ENCODE measurements around the gene PARD6A.

PARD6A gene

DNA sequence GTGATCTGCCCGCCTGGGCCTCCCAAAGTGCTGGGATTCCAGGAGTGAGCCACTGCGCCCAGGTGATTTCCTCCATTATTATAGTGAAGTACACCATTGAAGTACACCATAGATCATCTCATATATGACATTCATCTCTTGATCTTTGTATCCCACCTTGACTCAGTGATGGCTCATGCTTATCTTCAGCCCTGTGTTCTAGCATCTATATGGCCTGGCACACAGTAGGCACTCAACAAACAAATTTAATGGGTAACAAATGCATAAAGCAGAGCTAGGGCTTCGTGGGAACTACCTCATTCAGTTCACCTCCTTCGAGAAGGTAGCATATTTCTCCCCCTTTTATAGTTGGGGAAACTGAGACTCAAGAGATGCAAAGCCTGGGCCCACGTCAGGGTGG is 4.8 kb downstream of the PARD6A start:
- peak overlapping the region; percentile 67 for H3K4me3 ChIP-seq (ENCODE audit: low read depth, low read length)
- TF ChIP-seq, protein P1, sequence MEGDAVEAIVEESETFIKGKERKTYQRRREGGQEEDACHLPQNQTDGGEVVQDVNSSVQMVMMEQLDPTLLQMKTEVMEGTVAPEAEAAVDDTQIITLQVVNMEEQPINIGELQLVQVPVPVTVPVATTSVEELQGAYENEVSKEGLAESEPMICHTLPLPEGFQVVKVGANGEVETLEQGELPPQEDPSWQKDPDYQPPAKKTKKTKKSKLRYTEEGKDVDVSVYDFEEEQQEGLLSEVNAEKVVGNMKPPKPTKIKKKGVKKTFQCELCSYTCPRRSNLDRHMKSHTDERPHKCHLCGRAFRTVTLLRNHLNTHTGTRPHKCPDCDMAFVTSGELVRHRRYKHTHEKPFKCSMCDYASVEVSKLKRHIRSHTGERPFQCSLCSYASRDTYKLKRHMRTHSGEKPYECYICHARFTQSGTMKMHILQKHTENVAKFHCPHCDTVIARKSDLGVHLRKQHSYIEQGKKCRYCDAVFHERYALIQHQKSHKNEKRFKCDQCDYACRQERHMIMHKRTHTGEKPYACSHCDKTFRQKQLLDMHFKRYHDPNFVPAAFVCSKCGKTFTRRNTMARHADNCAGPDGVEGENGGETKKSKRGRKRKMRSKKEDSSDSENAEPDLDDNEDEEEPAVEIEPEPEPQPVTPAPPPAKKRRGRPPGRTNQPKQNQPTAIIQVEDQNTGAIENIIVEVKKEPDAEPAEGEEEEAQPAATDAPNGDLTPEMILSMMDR (IDR thresholded peaks at IDR 0.05; ENCODE audit: control insufficient read depth, extremely low read depth, insufficient read depth), result no peak

DNA sequence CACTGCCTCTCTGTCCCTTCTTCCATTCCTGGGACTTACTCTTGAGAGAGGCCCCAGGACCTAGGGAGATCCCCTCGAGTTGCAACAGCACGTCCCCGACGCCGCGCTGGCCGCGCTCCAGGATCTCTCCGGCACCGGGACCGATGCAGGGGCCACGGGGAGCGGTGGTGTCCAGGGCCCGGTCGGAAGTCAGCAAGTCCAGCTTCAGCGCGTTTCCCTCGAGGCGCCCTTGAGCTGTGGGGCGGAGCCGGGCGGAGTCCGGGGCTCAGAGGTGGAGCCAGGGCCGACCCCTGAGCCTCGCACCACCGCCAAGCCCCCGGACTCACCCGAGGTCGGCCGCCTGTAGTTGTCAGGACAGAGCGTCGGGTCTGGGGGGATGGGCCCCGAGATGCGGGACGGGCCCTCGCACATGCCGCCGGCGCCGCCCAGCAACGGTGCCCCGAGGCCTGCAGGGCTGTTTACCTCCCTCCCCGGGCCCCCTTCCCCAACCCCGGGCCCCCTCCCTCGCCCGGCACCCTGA is 5.3 kb downstream of the PARD6A start:
- TF ChIP-seq, protein P1 (IDR thresholded peaks at IDR 0.05; ENCODE audit: control insufficient read depth, extremely low read depth, insufficient read depth), result no peak
- no peak for DNase-seq (ENCODE audit: low read depth)
- peak overlapping the region; percentile 67 for H3K4me3 ChIP-seq (ENCODE audit: low read depth, low read length)

More for the DNA sequence above, 4.8 kb downstream of the PARD6A start:
- no peak for DNase-seq (ENCODE audit: low read depth)

DNA sequence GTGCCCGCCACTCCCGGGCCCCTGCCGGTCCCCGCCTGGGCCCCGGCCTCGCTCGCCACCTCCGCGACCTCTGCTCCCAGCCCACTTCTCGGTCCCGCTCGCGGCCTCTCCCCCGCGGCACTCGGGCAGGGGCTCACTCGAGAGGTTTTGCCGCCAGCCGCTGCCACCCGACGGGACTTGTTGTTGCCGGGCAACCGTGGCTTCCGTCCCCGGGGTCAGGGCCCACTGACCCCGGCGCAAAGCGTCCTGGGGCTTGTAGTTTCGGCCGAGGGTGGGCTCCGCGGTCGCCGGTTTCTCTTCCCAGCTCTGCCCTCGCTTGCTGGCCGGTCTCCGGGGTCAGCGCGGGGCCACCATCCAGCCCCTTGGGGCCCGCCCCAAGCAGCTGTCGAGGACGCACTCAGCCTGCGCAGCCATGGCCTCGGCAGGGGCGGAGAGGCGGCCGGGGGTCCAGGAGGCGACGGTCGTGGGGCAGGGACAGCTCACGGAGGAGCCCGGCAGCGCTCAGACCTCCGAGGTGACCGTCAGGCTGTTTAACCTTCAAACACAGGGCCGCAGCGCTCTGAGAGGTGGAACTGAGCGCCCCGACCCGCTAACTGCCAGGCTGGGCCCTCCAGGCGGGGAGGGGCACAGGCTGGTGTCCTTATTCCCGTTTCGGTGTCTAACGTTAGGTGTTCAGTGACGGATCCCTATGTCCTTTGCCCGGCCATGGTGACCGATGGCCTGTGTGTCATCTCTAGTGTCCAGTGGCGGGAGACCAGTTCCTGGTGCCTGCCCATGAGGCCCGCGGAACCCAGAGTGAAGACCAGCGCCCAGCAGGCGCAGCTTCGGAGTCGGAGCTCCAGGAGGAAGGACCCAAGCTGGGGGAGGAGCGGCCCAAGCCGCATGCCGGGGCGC is 6.0 kb downstream of the PARD6A start, which contains the start of the genes C16orf86 and ENKD1:
TSS of gene C16orf86 (plus strand) at position 256 of the 894 bp plus-strand sequence. CDS start at position 413, 157 bp downstream.
TSS of gene ENKD1 (minus strand) at position 192 of the 894 bp plus-strand sequence. CDS start 308 bp downstream, outside the sequence.
- TF ChIP-seq, protein P1 (IDR thresholded peaks at IDR 0.05; ENCODE audit: control insufficient read depth, extremely low read depth, insufficient read depth), result no peak
- DNase-seq (ENCODE audit: low read depth), result no peak
- peak within 1 kb of the TSS; percentile 67 for H3K4me3 ChIP-seq (ENCODE audit: low read depth, low read length)

DNA sequence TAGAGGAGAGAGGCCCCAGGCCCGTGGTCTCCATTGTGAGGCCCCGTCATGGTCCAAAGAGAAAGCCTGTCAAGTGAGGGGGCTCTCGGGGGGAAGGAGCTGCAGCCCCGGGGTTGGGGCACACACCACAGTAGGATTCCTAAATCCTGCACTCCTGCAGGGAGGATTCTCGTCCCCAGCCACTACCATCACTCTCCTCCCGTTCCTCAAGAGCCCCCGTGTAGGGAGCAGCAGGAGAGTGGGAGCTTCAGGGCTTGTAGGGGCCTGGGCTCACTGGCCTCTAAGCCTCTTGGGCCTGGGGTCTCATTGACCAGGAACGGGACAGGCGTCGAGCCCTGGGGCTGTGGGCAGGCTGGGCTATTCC is 6.7 kb downstream of the PARD6A start:
- TF ChIP-seq, protein P1 (IDR thresholded peaks at IDR 0.05; ENCODE audit: control insufficient read depth, extremely low read depth, insufficient read depth), result no peak
- H3K4me3 ChIP-seq (ENCODE audit: low read depth, low read length), result peak overlapping the region; percentile 67
- DNase-seq (ENCODE audit: low read depth), result no peak

DNA sequence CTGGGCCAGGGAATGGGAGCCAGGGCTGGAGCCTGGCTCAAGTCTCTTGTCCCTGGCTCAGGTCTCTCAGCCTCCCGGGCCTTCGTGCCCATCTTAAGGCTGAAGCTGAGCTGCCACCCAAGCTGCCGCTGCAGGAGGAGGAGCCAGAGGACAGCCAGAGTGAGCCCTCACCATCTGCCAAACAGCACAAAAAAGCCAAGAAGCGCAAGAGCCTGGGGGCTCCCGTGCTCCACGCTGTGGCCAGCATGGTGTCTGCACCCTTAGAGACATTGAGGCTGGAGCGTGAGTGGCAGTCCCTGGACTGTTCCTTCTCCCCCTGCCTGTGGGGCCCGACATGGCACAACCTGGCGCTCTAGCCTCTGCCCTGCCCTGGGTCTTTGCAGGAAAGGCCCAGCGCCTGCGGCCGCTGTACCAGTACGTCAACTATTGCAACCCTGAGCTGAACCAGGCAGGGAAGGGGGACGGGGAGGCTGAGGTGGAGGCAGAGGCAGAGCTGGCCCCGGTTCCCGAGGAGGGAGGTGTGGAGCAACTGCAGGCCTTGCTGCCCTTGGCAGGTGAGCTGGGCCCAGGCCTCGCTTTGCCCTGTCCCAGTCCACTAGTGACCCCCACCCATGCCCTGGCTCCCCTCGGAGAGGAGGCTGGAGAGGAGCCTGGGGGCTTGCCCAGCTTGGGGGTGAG is 7.2 kb downstream of the PARD6A start:
- TF ChIP-seq, protein P1 (IDR thresholded peaks at IDR 0.05; ENCODE audit: control insufficient read depth, extremely low read depth, insufficient read depth), result peak; percentile 94
- DNase-seq (ENCODE audit: low read depth), result peak; percentile 92
- peak overlapping the region; percentile 67 for H3K4me3 ChIP-seq (ENCODE audit: low read depth, low read length)

DNA sequence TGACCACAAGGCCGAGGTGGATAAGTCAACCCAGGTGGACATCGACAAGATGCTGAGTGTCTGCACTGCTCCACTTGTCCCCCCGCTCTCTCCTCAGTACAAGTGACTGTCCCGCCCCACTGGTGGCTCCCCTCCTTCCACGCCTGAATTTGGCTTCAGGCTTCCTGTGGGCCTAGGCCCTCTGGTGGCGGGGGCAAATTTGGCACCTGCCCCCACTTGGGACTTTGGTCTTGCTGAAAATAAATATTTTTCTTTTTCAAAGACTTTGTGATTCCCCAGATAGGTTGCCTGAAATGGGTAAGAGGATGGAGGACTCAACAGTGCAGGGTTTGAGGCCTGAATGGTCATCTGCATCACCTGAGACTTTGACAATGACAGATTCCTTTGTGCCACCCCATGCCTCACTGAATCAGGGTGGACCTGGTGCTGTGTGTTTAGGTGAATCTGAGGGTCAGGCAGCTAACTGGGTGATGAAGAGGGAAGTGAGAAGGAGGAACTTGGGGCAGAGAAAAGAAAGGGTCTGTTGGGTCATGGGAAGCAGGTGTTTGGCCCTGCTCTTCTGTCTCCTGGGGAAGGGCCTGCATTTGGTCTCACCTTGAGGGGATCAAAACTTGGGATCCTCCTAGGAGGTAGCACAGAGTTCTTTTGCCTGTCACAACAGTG is 7.9 kb downstream of the PARD6A start:
- DNase-seq (ENCODE audit: low read depth), result no peak
- H3K4me3 ChIP-seq (ENCODE audit: low read depth, low read length), result no peak overlapping the region
- TF ChIP-seq, protein P1 (IDR thresholded peaks at IDR 0.05; ENCODE audit: control insufficient read depth, extremely low read depth, insufficient read depth), result no peak
